Measurements from ENCODE around the gene C5orf63.
A peak's percentile ranks its signal among the peaks of the same experiment; 100 is the strongest.

Gene C5orf63

DNA sequence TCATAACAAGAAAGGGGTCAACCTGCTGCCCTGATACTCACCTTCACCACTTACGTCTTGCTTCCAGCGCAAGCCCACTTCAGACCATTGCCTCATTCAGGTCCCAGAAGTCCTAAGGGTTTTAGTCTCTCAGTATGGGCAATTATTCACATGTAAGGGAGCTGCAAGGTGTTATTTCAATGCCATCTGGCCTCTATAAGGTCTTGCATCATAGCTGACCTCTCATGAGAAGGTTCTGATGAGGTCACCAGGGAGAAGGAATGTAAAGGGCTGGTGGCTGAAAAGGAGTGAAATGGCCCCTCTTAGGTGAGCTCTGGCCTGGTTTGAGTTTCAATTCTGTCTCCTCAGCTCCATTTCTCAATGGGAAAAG is 41.5 kb downstream of the C5orf63 start:
- TF ChIP-seq, protein P1, sequence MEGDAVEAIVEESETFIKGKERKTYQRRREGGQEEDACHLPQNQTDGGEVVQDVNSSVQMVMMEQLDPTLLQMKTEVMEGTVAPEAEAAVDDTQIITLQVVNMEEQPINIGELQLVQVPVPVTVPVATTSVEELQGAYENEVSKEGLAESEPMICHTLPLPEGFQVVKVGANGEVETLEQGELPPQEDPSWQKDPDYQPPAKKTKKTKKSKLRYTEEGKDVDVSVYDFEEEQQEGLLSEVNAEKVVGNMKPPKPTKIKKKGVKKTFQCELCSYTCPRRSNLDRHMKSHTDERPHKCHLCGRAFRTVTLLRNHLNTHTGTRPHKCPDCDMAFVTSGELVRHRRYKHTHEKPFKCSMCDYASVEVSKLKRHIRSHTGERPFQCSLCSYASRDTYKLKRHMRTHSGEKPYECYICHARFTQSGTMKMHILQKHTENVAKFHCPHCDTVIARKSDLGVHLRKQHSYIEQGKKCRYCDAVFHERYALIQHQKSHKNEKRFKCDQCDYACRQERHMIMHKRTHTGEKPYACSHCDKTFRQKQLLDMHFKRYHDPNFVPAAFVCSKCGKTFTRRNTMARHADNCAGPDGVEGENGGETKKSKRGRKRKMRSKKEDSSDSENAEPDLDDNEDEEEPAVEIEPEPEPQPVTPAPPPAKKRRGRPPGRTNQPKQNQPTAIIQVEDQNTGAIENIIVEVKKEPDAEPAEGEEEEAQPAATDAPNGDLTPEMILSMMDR (IDR thresholded peaks at IDR 0.05; ENCODE audit: low read depth, low read length, missing control alignments), result no peak
- no peak for DNase-seq (ENCODE audit: low read depth)
- H3K4me3 ChIP-seq (ENCODE audit: low read depth, low read length), result no peak overlapping the region

DNA sequence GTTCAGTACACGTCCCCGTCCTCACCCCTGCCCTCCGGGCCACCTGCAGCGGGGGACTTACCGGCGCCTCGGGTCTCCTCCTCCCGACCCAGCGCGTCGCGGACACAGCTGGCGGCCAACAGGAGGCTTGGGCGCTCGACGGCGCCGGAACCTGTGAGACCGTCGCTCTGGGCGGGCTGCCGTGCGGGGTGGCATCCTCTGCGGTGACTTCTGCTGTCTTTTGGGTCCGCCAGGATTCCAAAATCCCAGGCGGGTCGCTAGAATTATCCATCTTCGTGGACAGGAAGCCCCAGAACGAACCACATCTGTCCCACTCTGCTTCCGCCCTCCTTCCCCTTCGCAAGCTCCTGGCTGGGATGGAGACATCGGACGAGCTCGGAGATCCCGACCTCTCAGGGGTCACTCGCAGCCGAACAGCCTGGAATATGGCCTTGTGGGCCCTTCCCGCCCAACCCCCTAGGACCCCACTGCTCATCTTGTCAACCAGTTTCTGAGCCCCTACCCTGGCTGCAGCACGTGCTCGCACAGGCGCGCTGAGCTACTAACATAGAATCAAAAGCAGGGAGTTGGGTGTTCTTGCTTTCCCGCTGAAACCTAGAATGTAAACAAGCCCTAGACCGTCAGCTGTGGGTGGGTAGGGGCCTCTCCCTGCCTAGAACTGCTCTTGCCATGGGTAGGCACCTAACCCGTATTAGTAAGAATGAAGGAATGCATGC is 42.0 kb downstream of the C5orf63 start:
- H3K4me3 ChIP-seq (ENCODE audit: low read depth, low read length), result peak overlapping the region; percentile 66
- TF ChIP-seq, protein P1 (IDR thresholded peaks at IDR 0.05; ENCODE audit: low read depth, low read length, missing control alignments), result no peak
- no peak for DNase-seq (ENCODE audit: low read depth)

DNA sequence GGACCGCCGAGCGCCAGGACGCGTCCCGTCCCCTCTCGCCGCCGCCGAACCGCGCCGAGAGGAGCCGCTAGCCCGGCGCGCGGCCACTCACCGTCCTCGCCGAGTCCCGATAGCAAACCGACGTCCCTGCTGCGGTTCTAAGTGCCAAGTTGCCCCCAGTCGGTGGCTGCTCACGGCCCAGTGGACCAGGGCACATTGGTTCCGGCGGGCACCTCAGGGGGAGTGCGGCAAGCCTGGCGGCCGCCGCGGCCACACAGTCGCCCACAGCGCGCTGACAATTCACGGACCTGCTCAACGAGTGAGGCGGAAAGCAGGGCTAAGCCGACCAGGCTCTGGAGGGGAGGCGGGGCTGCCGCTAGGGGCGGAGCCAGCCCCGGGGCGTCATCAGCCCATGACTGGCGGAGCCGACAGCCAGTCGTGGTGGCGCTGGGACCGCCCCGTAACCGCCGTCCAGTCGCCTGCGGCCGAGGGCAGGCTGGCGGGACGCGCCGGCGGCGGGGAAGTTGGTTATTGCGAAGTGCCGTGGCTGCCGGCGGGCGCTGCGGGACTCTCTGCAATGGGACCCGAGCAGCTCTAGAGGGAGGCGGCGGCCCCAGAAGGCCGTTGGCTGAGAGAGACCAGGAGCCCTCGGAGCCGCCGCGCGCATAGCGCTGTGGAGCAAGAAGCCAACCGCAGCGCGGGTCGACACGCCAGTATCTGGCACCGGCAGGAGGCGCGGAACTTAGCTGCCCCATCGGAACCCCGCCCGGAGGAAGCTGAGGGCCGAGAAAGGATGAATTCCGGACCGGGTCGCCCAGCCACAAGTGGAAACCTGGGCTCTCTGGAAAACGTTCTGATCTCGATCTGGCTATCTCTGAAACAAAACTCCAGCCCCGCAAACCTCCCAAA is 42.8 kb downstream of the C5orf63 start, which contains the start of gene MARCHF3:
Gene MARCHF3 (minus strand): TSS at position 300 of the 888 bp plus-strand sequence. CDS start 112,387 bp downstream, outside the sequence.
- TF ChIP-seq, protein P1 (IDR thresholded peaks at IDR 0.05; ENCODE audit: low read depth, low read length, missing control alignments), result no peak
- peak within 1 kb of the TSS; percentile 66 for H3K4me3 ChIP-seq (ENCODE audit: low read depth, low read length)
- DNase-seq (ENCODE audit: low read depth), result peak; percentile 78

DNA sequence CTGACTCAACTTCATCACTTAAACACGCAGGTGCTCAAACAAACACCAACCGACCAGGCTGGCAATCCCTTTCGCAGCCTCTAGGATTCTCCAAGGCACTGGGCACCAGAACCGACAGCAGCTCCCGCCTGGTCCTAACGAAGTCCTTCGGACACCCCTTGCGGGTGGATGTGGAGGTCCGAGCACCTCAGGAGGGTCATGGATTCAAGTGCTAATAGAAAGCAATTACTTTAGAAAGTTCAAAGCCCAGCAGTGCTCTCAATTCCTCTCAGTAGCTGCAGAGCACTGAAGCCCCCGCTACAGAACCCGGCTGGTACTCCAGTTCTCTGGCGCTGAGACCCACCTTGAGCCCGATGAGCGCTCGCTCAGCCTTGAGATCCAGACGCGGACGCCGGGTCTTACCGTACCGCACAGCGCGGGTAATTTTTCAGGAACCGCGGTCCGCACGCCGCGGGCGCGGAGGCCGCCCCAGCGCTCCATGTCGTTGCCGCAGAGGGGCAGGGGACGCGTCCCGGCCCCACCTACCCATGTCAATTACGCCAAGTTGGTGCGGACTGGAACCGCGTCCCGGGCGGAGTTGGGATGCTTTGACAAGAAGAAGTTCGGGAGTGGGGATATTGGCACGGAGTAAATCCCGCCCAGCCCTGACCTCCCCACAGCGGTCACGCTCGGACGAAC is 43.6 kb downstream of the C5orf63 start:
- TF ChIP-seq, protein P1 (IDR thresholded peaks at IDR 0.05; ENCODE audit: low read depth, low read length, missing control alignments), result peak; percentile 48
- peak; percentile 24 for DNase-seq (ENCODE audit: low read depth)
- peak overlapping the region; percentile 66 for H3K4me3 ChIP-seq (ENCODE audit: low read depth, low read length)

DNA sequence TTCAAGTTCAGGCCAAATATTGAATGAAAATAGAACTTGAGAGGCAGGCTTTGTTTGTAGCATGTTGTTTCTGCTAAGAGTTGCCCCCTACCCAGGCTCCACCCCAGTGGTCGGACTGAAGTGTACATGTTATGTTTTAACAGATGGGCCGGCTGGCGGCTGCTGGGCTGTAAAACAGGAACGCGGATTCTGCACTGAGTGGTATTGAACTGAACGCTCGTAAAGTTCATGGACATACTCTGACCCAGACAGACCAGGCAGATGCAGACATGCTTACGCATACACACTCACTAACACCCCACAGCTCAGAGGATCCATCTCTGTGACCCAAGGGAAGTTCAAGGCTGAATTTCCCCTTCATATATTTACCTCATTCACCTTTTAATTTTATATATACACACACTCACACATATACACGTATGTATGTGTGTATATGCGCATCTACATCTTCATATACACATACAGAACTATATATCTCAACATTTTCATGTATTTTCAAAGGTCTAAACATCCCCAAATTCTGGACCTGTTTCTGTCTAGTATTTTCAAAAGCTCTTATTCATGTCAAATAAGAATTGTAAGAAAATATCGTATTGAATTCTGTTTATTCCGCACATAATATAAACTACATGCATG is 44.4 kb downstream of the C5orf63 start:
- no peak for DNase-seq (ENCODE audit: low read depth)

DNA sequence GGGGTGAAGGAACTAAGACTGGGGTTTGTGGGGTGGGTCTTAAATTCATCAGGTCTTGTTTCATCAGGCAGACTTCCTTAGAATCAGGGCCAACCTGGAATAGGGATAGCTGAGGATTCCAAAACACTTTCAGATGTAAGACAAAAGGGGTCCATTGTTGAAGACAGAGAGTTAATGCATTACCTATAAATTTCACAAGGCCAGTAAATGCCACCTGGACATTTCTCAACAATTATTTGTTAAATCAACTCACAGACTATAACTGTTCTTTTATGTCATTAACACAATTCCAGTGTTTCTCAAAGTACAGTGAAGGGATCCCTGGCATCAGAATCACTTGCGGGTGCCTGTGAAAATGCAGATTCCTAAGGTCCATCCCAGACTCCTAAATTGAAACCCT is 45.8 kb downstream of the C5orf63 start:
- H3K4me3 ChIP-seq (ENCODE audit: low read depth, low read length), result no peak overlapping the region
- no peak for DNase-seq (ENCODE audit: low read depth)
- TF ChIP-seq, protein P1 (IDR thresholded peaks at IDR 0.05; ENCODE audit: low read depth, low read length, missing control alignments), result no peak

More for the DNA sequence above, 44.4 kb downstream of the C5orf63 start:
- no peak overlapping the region; the same call in 1 of the 2 replicates for H3K4me3 ChIP-seq (ENCODE audit: low read depth, low read length)
- TF ChIP-seq, protein P1 (IDR thresholded peaks at IDR 0.05; ENCODE audit: low read depth, low read length, missing control alignments), result no peak
